HL-60/S4 treated with retinoic acid at 250 ng/mL for 4 days and 3 days (cell line): Measurements from ENCODE around the gene SWAP70.

Source experiments
- in situ Hi-C: fragments of 300-500 bp; cut with MboI; formaldehyde crosslinking; loops from 2 replicates; pipeline ENCODE4 v1.7.0; 2022; ENCODE audit warnings: low sequenced_read_pairs

The SWAP70 gene

GRCh38 chr11:9748361-9748970, 84.6 kb downstream of the SWAP70 start:
- in situ Hi-C loops, result no loop called here

- in situ Hi-C loops, result no loop called here
Measured at GRCh38 chr11:9750551-9750950, 86.7 kb downstream of the SWAP70 start.

DNA sequence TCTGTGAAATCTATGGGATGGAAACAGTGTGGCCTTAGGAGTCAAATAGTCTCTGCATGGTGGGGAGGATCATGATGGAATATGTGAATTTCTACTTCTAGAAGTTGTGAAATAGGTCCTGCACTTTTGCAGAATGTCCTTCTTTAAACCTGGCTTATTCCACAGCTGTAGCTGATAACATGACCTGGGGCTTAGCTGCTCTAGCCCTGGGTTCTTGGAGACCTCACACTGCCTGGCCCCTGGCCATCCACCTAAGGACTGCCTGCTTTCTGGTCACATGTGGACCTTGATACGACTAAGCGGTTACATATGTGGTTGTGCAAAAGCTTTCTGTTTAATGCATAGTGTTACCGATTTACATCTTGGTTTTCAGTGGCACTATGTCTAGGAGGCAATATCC, 88.2 kb downstream of the SWAP70 start:
- in situ Hi-C loops, result no loop called here

GRCh38 chr11:9753021-9753420, 89.1 kb downstream of the SWAP70 start:
- in situ Hi-C loops, result no loop called here

DNA sequence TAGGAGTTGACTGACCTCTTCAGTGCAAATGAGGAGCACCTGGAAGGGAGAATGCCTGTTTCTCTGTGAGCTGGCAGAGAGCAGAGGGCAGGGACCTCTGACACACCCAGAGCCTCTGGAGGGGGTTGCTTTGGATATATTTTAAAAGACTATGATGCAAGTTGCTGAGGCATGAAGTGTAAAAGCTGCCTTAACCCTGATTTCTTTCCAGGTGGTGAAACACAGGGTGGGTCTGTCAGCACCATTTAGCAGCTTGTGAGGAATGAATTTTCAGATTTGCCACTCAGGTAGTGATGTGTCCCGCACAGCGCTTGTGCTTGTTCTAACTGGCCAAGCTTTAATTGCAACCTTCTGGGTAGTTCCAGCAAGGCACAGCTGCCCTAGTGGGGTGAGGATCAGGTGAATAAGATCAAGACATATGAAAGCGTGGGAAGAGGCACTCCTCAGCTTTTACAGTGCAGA, 90.2 kb downstream of the SWAP70 start:
- in situ Hi-C loops, result no loop called here

- in situ Hi-C loops, result no loop called here
Measured at GRCh38 chr11:9755561-9756185, 91.8 kb downstream of the SWAP70 start.

- in situ Hi-C loops, result no loop called here
Measured at GRCh38 chr11:9756461-9756860, 92.6 kb downstream of the SWAP70 start.

DNA sequence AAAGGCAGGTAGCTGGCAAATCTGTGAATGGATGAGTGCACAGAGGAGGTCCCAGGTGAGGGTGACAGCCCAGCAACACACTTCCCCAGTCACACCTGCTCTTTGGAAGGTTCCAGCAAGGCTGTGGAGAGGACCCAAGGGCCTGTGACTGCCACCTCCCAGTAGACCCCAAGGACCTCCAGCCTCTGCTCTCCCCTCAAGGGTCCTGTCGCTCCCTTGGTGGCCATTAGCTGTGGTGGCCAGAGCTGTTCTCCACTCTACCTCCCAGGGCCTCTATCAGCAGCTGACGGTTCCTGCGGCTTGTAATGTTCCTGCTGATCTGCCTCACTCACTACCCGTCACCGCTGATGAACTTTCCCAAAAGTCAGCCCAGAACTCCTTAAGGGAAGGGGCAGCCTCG, 93.0 kb downstream of the SWAP70 start:
- in situ Hi-C loops, result no loop called here

GRCh38 chr11:9757809-9758636, 94.1 kb downstream of the SWAP70 start:
- in situ Hi-C loops, result no loop called here

DNA sequence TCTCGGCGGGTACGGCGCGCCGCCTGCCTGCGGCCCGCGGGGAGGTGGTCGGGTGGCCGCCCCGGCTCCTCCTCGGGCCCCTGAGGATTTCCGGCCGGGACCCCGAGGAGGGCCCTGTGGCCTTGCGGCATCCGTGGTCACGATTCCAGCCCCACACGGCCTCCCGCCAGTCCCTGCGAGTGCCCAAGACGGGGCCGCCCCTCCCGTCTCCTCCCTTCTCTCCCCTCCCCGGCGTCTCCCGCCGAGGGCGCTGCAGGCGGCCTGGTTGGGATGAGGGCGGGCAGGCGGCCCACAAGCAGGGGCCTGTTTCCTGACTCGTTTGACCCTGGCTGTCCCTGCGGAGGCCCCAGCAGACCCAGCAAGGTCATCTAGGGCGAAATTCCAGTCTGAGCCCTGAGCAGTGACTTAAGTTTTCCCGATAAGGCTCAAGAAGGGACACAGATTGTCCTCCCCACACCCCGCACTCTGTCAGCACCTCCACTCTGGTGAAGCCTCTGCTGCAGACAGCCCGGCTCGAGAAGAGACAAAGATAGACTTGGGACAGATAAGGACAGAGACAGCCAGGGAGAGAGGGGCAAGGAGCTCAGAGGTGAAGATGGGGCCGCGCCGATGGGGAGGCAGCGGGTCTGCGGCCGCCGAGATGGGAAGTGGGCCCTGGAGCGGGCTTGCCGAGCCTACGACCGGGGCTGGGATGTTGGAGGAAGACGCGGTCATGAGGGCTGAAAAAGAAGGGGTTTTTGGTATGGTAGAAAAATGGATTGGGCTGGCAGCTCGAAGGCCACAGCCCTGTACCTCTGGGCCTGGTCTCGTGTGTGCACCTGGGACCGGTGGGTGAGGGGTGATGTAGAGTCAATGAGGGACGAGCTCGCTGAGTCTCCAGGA, 95.0 kb downstream of the SWAP70 start:
- in situ Hi-C loops, result no loop called here

GRCh38 chr11:9759519-9760192, 95.8 kb downstream of the SWAP70 start:
- in situ Hi-C loops, result no loop called here

GRCh38 chr11:9760193-9760575, 96.3 kb downstream of the SWAP70 start:
- in situ Hi-C loops, result no loop called here

GRCh38 chr11:9761441-9761945, 97.6 kb downstream of the SWAP70 start:
- in situ Hi-C loops, result no loop called here

GRCh38 chr11:9762531-9762930, 98.7 kb downstream of the SWAP70 start:
- in situ Hi-C loops, result no loop called here

- in situ Hi-C loops, result no loop called here
Measured at GRCh38 chr11:9763301-9763700, 99.4 kb downstream of the SWAP70 start.

- in situ Hi-C loops, result no loop called here
Measured at GRCh38 chr11:9765320-9766101, 101.6 kb downstream of the SWAP70 start.

DNA sequence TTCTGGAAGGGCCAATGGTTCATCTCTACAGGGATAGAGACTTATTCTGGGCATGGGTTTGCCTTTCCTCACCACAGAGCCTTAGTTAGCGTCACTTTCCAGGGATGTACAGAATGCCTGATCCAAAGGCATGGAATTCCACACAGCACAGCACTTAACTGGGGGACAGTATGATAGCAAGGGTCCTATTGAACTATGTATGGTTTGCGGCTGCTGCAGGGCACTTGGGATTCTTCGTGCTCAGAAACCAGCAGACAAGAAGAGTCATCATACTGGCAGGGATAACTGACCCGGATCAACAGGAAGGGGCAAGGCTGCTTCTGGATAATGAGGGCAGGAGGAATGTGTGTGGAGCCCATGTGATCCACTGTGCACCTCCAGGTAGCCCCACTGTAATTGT, 105.7 kb downstream of the SWAP70 start:
- in situ Hi-C loops, result no loop called here

- in situ Hi-C loops, result no loop called here
Measured at GRCh38 chr11:9771071-9771511, 107.2 kb downstream of the SWAP70 start.

DNA sequence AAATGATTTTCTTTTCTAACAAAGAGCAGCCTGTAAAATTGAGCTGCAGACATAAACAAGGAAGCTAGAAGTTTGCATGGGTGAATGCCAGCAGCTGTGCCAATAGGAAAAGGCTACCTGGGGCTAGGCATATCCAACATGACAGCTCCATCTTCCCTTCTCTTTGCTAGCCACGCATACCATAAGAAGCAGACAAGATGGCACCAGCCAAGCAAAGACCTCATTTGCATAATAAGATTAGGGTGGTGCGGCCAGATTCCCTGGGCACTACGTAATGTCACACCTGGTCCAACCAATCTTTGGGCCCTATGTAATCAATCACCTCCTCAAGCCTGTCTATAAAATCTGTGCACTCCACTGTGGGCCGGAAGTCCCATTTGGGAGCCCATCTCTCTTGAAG, 108.3 kb downstream of the SWAP70 start:
- in situ Hi-C loops, result no loop called here
